Neural cell (in vitro differentiated cells): ENCODE measurements around the gene DOK7.

Experiments
- EP300 ChIP-seq: fragments of 450-650 bp; conservative IDR thresholded peaks from 2 replicates; pipeline ENCODE4 v1.6.1; 2014; ENCODE audit warnings: antibody characterized with exemption, mild to moderate bottlenecking, moderate library complexity; ENCODE audit not compliant: poor library complexity, severe bottlenecking
- TF ChIP-seq, protein P1 (sequence below): IDR thresholded peaks from 2 replicates; pipeline ENCODE4 v1.6.1; 2012; ENCODE audit warnings: borderline replicate concordance
- TF ChIP-seq, protein P2 (sequence below): fragments of 450-650 bp; IDR thresholded peaks from 2 replicates; pipeline ENCODE4 v1.5.1; 2014; ENCODE audit warnings: antibody characterized with exemption, mild to moderate bottlenecking, moderate library complexity; ENCODE audit not compliant: poor library complexity, severe bottlenecking

DNA sequence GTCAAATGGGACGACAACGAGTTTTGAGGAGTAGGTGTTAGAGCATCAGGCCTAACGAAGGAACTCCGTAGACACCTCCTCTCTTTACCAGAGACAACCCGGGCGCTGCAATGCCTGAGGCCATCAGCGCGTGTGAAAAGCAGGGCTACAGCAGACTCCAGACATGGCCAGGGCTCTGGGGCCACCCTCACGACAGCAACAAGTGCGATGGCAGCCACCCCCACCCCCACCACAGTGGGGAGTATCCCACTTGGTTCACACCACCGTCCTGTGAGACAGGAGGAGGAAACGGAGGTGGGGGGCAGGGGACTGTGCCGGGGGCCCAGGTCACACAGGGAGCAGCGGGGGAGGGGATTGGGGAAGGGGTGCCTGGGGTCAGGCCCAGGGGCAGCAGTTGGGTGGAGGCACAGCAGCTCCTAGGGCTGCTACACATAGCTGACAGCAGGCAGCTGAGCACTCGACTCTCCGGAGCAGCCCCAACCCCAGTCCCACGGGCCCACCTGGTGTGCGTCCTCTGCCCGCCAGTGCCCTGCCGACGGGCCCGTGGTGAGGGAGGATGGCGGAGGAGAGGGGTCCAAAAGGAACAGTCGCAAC lies 60.6 kb downstream of the DOK7 start:
- TF ChIP-seq, protein P1, sequence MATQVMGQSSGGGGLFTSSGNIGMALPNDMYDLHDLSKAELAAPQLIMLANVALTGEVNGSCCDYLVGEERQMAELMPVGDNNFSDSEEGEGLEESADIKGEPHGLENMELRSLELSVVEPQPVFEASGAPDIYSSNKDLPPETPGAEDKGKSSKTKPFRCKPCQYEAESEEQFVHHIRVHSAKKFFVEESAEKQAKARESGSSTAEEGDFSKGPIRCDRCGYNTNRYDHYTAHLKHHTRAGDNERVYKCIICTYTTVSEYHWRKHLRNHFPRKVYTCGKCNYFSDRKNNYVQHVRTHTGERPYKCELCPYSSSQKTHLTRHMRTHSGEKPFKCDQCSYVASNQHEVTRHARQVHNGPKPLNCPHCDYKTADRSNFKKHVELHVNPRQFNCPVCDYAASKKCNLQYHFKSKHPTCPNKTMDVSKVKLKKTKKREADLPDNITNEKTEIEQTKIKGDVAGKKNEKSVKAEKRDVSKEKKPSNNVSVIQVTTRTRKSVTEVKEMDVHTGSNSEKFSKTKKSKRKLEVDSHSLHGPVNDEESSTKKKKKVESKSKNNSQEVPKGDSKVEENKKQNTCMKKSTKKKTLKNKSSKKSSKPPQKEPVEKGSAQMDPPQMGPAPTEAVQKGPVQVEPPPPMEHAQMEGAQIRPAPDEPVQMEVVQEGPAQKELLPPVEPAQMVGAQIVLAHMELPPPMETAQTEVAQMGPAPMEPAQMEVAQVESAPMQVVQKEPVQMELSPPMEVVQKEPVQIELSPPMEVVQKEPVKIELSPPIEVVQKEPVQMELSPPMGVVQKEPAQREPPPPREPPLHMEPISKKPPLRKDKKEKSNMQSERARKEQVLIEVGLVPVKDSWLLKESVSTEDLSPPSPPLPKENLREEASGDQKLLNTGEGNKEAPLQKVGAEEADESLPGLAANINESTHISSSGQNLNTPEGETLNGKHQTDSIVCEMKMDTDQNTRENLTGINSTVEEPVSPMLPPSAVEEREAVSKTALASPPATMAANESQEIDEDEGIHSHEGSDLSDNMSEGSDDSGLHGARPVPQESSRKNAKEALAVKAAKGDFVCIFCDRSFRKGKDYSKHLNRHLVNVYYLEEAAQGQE, result no peak
- TF ChIP-seq EP300, result no peak
- TF ChIP-seq, protein P2, sequence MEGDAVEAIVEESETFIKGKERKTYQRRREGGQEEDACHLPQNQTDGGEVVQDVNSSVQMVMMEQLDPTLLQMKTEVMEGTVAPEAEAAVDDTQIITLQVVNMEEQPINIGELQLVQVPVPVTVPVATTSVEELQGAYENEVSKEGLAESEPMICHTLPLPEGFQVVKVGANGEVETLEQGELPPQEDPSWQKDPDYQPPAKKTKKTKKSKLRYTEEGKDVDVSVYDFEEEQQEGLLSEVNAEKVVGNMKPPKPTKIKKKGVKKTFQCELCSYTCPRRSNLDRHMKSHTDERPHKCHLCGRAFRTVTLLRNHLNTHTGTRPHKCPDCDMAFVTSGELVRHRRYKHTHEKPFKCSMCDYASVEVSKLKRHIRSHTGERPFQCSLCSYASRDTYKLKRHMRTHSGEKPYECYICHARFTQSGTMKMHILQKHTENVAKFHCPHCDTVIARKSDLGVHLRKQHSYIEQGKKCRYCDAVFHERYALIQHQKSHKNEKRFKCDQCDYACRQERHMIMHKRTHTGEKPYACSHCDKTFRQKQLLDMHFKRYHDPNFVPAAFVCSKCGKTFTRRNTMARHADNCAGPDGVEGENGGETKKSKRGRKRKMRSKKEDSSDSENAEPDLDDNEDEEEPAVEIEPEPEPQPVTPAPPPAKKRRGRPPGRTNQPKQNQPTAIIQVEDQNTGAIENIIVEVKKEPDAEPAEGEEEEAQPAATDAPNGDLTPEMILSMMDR, result no peak
